OCI-LY7 (cell line): ENCODE data around the gene TGFBR2. TPM values are rescaled to one million over a fixed set of nuclear protein-coding genes. Genes with fewer than 3 reads are reported as not detected.

Experiments
- BruUV-seq: library from RNA; stranded (reverse); fragments of 400-500 nt; replicated peaks from 2 replicates; lab custom pipeline; 2021; lab: Mats Ljungman, UMichigan
- CTCF ChIA-PET: fragments of 300-600 bp; sonication (Branson Sonifier 250); formaldehyde crosslinking; loops from one replicate; lab custom pipeline; 2022; ENCODE audit warnings: antibody characterized with exemption; ENCODE audit not compliant: unreplicated experiment; lab: Charles Lee
- POLR2A ChIA-PET: fragments of 300-600 bp; sonication (Branson Sonifier 250); formaldehyde crosslinking; loops from one replicate; lab custom pipeline; 2022; ENCODE audit warnings: antibody characterized with exemption; lab: Charles Lee
- DNase-seq: peaks from one replicate; pipeline ENCODE4 v3.0.0-alpha.2; 2015; ENCODE audit warnings: low spot score
- H2AFZ ChIP-seq: fragments of 200-600 bp; sonication (generic), shearing (Covaris generic); 2 replicates; pipeline ENCODE4 v1.6.1; 2014; ENCODE audit warnings: mild to moderate bottlenecking, antibody characterized with exemption, low read length, moderate library complexity
- H3K27ac ChIP-seq: fragments of 200-600 bp; sonication (generic); 2 replicates; pipeline ENCODE4 v1.5.1; 2014; ENCODE audit warnings: mixed run types, low read depth, mild to moderate bottlenecking, moderate library complexity, low read length, inconsistent platforms; ENCODE audit not compliant: poor library complexity, severe bottlenecking
- H3K36me3 ChIP-seq: fragments of 200-600 bp; sonication (generic); 2 replicates; pipeline ENCODE4 v1.6.1; 2014; ENCODE audit warnings: mild to moderate bottlenecking, antibody characterized with exemption, low read length, moderate library complexity, mixed read lengths; ENCODE audit not compliant: insufficient read depth
- H3K4me1 ChIP-seq: fragments of 200-600 bp; sonication (generic); 2 replicates; pipeline ENCODE4 v1.5.1; 2014; ENCODE audit warnings: mild to moderate bottlenecking, low read length; ENCODE audit not compliant: insufficient read depth, poor library complexity, severe bottlenecking
- H3K4me2 ChIP-seq: fragments of 200-600 bp; sonication (generic); 2 replicates; pipeline ENCODE4 v1.6.1; 2014; ENCODE audit warnings: mild to moderate bottlenecking, low read length
- H3K4me3 ChIP-seq: fragments of 200-600 bp; sonication (generic); 2 replicates; pipeline ENCODE4 v1.5.1; 2014; ENCODE audit warnings: mild to moderate bottlenecking, low read depth, low read length; ENCODE audit not compliant: poor library complexity, severe bottlenecking
- H3K79me2 ChIP-seq: fragments of 200-600 bp; sonication (generic); 2 replicates; pipeline ENCODE4 v1.6.1; 2016; ENCODE audit warnings: low read depth, mild to moderate bottlenecking, low read length, moderate library complexity, mixed read lengths; ENCODE audit not compliant: insufficient read depth
- H3K9me2 ChIP-seq: fragments of 200-600 bp; sonication (generic); 2 replicates; pipeline ENCODE4 v1.6.1; 2016; ENCODE audit warnings: mild to moderate bottlenecking, low read length, mixed read lengths; ENCODE audit not compliant: insufficient read depth
- H3K9me3 ChIP-seq: fragments of 200-600 bp; sonication (generic); 2 replicates; pipeline ENCODE4 v1.6.1; 2014; ENCODE audit warnings: mild to moderate bottlenecking, mixed run types, low read length, mixed read lengths
- H4K20me1 ChIP-seq: fragments of 200-600 bp; sonication (generic); 2 replicates; pipeline ENCODE4 v1.6.1; 2014; ENCODE audit warnings: mild to moderate bottlenecking, antibody characterized with exemption, low read length, moderate library complexity, mixed read lengths; ENCODE audit not compliant: insufficient read depth
- CTCF ChIP-seq: fragments of 200-600 bp; sonication (generic); conservative IDR thresholded peaks from 2 replicates; pipeline ENCODE4 v1.5.1; 2014; ENCODE audit warnings: mild to moderate bottlenecking, antibody characterized with exemption, low read length, moderate library complexity, mixed read lengths
- EZH2phosphoT487 ChIP-seq: fragments of 200-600 bp; sonication (generic); IDR thresholded peaks from 2 replicates; pipeline ENCODE4 v1.6.1; 2018; ENCODE audit warnings: low read depth, borderline replicate concordance, mild to moderate bottlenecking, mixed run types, antibody characterized with exemption, low read length, moderate library complexity, mixed read lengths
- intact Hi-C: fragments of 100-400 bp; cut with micrococcal nuclease; formaldehyde crosslinking; loops from one replicate; pipeline ENCODE4 v1.10.0; 2022; ENCODE audit not compliant: unreplicated experiment
- total RNA-seq, 2 experiments: library from RNA; depleted of rRNA in 1 of 2; stranded (reverse); fragments of >200 nt in 1 of 2; shearing (Covaris generic) in 1 of 2; gene quantifications; 2 replicates each; pipeline ENCODE4 v1.2.3, GENCODE V29; 2014 to 2022

Gene TGFBR2
- total RNA-seq, 2 experiments from 2014 or later, result 25.2 to 28.1 TPM

GRCh38 chr3:30700702-30701321 lies 94.4 kb downstream of the TGFBR2 start:
- Histone ChIP-seq H3K4me3 (no peak overlapping the region), H3K9me3 (peaks cover 14% of the 10 kb centered on the region), H2AFZ (no peak overlapping the region), H3K36me3 (peaks cover 16% of the 10 kb centered on the region), H3K9me2 (no peaks in the 10 kb centered on the region), H4K20me1 (no peaks in the 10 kb centered on the region), H3K4me1 (peaks cover 7% of the 10 kb centered on the region), H3K79me2 (no peaks in the 10 kb centered on the region), H3K4me2 (no peak overlapping the region), H3K27ac (no peak overlapping the region)
- TF ChIP-seq EZH2phosphoT487, result no peak
- no peak for TF ChIP-seq CTCF
- CTCF ChIA-PET, result no interaction called here
- intact Hi-C loops, result no loop called here
- POLR2A ChIA-PET, result no interaction called here
- BruUV-seq, result no TSS peak
- DNase-seq, result no peak

GRCh38 chr3:30702038-30702827 lies 95.8 kb downstream of the TGFBR2 start:
- intact Hi-C loops, result no loop called here
- Histone ChIP-seq H3K27ac (no peak overlapping the region), H3K36me3 (peaks cover 2% of the 10 kb centered on the region; the same call in 1 of the 2 replicates), H3K4me2 (no peak overlapping the region), H3K9me3 (peaks cover 14% of the 10 kb centered on the region), H3K4me3 (no peak overlapping the region), H4K20me1 (no peaks in the 10 kb centered on the region), H3K9me2 (no peaks in the 10 kb centered on the region), H3K4me1 (no peaks in the 10 kb centered on the region), H2AFZ (no peak overlapping the region), H3K79me2 (no peaks in the 10 kb centered on the region)
- TF ChIP-seq CTCF, result no peak
- TF ChIP-seq EZH2phosphoT487, result no peak
- no peak for DNase-seq
- ChIA-PET POLR2A (interaction anchor here (0.6 kb wide), 1 partner anchor 112 kb away, joined by 3 read pairs; no protein-coding TSS in a partner anchor), CTCF (interaction anchor here (0.6 kb wide), 1 partner anchor 25 kb away, joined by 3 read pairs; no protein-coding TSS in a partner anchor)
- no TSS peak for BruUV-seq
